IPS-18c (cell line): ENCODE measurements around the gene EPHA6.
"Not testable (repeated sequence)": the region's sequence is repeated elsewhere in the genome, so short reads cannot be mapped to it uniquely, and the experiment has no call there.

ENCODE experiments used
- H3K4me3 ChIP-seq: 2 replicates; pipeline ENCODE4 v1.7.0; 2013; ENCODE audit warnings: low read depth, mild to moderate bottlenecking, low read length, moderate library complexity; ENCODE audit not compliant: insufficient read depth
- H3K9me3 ChIP-seq: one replicate; pipeline ENCODE4 v1.6.1; 2013; ENCODE audit warnings: mild to moderate bottlenecking, low read length, moderate library complexity; ENCODE audit not compliant: control insufficient read depth, insufficient read depth

EPHA6 gene

GRCh38 chr3:96986241-96986640, 171.8 kb downstream of the EPHA6 start:
- no peaks in the 10 kb centered on the region for H3K9me3 ChIP-seq
- no peak overlapping the region for H3K4me3 ChIP-seq

DNA sequence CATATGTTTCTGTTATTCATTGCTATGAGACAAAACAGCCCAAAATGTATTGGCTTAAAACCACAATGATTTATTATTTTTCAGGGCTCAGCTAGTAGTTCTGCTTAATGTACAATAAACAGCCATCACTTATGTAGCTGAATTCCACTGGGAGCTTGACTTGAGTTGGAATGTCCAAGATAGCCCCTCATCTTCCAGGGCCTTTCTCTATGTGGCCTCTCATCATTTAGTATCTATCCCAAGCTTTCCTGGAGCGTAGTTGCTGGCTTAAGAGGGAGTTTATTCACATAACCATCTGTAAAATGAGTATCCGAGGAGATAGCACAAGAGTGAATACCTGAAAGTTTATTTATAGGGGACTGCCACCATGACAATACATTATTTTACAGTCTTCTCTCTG, 176.8 kb downstream of the EPHA6 start:
- Histone ChIP-seq H3K9me3 (no peaks in the 10 kb centered on the region), H3K4me3 (no peak overlapping the region)

- no peak overlapping the region for H3K4me3 ChIP-seq
- no peaks in the 10 kb centered on the region for H3K9me3 ChIP-seq
Measured at GRCh38 chr3:96991800-96992365, 177.5 kb downstream of the EPHA6 start.

DNA sequence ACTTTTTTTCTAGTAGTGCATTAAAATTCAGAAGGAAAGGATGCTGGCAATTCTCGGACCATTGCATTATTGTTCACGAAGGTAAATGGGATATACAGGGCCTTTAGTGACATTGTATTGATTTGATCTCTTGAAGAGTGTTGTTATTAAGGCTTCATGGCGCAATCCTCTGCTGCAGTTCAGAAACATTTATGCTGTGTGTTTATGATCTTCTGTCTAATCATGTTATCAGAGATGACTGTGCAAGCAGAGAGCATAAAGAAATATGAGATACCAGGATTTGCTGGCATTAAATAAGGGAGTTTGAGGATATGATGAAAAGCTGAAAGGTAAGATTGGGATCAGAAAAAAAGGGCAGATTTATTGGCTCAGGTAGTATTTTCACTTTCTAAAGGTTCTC, 180.6 kb downstream of the EPHA6 start:
- Histone ChIP-seq H3K4me3 (no peak overlapping the region), H3K9me3 (no peaks in the 10 kb centered on the region)

DNA sequence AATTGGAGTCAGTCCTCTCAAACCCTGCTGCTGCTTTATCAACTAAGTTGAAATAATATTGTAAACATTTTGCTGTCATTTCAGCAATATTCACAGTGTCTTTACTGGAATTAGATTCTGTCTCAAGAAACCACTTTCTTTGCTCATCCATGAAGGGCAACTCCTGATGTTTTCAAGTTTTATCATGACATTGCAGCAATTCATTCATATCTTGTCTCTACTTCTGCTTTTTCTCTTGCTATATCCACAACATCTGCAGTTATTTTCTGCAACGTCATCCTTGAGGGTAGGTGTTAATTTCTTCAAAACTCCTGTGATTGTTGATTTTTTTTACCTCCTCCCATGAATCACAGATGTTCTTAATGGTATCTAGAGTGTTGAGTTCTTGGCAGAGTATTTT, 181.6 kb downstream of the EPHA6 start:
- Histone ChIP-seq H3K4me3 (no peak overlapping the region), H3K9me3 (no peaks in the 10 kb centered on the region)

GRCh38 chr3:97001611-97002010, 187.2 kb downstream of the EPHA6 start:
- Histone ChIP-seq H3K9me3 (no peaks in the 10 kb centered on the region), H3K4me3 (no peak overlapping the region)

- H3K4me3 ChIP-seq: no peak overlapping the region
- no peaks in the 10 kb centered on the region for H3K9me3 ChIP-seq
Measured at GRCh38 chr3:97009427-97010019, 195.1 kb downstream of the EPHA6 start.

DNA sequence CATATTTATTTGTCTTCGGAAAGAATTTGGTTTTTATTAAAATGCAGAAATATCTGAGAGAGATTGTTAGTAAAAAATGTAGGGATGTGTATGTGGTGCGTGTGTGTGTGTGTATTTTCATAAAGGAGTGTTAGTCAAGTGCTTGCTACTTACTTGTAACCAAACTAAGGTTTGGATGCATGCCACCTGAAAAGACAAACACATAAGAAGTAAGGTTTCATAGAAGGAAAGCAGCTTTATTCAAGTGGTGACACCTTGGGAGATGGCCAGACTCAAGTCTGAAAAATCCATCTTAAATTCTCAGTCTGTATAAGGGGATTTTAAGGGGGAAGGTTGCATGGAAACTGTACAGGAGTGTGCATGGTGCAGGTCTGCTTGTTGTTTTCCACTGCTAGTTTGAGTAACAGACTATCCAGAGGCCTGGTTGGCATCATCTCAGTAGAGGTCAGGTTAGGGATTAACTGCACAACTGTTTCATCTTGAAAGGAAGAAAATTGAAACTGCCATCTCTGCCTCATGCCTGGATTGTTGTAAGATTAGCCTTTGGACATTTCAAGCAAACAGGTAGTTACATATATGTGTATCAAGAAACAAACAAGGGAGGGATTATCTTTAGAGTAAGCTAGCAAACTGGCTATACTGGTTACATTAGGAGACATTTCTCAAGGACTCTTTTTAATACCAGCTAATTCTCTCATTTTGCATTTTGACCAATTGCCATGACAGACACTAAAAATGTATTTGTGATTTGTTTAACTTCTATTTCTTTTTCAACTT, 196.7 kb downstream of the EPHA6 start:
- Histone ChIP-seq H3K4me3 (no peak overlapping the region), H3K9me3 (no peaks in the 10 kb centered on the region)

GRCh38 chr3:97021778-97022177, 207.4 kb downstream of the EPHA6 start:
- no peaks in the 10 kb centered on the region for H3K9me3 ChIP-seq

GRCh38 chr3:97025612-97026011, 211.2 kb downstream of the EPHA6 start:
- not testable (repeated sequence) for H3K4me3 ChIP-seq, H3K9me3 ChIP-seq

More at GRCh38 chr3:97021778-97022177, 207.4 kb downstream of the EPHA6 start:
- no peak overlapping the region for H3K4me3 ChIP-seq

DNA sequence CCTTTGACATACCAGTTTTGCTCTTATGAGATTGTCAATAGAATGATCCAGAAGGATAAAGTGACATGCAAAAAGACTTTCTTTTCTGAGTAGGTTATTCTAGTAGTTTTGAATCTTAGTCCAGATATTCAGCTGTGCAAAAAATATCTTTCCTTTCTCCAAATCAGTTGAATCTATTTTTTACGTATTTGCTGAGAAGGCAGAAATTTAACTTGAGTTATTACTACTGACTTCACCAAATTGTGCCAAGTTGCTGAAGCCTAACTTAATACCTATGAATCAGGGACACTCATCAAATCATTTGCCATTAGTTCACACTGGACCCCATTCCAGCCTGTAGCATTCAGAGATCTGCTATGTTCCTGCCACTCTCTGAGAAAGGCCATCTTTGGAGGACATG, 215.6 kb downstream of the EPHA6 start:
- Histone ChIP-seq H3K9me3 (no peaks in the 10 kb centered on the region), H3K4me3 (no peak overlapping the region)

- H3K4me3 ChIP-seq: no peak overlapping the region
- H3K9me3 ChIP-seq: no peaks in the 10 kb centered on the region
Measured at GRCh38 chr3:97037294-97037943, 223.0 kb downstream of the EPHA6 start.

GRCh38 chr3:97043411-97043810, 229.0 kb downstream of the EPHA6 start:
- H3K9me3 ChIP-seq: no peaks in the 10 kb centered on the region

DNA sequence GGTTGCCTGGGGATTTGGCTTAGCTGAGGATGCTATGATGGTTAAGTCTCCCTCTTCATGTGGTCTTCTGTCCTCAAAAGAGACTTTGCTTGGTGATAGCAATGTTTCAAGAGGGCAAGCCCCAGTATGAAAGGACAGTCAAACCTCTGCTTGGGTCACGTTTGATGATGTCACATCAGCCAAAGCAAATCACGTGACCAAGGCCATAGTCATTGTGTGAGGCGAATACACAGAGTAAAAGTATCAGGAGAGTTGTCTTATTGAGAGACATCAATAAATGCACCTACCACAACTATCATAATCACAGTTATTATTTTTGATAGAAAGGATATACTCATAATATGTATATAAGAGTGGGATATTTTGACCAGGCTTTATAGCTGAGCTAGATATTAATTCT, 243.0 kb downstream of the EPHA6 start:
- Histone ChIP-seq H3K4me3 (no peak overlapping the region), H3K9me3 (no peaks in the 10 kb centered on the region)

More at GRCh38 chr3:97043411-97043810, 229.0 kb downstream of the EPHA6 start:
- no peak overlapping the region for H3K4me3 ChIP-seq

GRCh38 chr3:97059168-97059567, 244.8 kb downstream of the EPHA6 start:
- Histone ChIP-seq H3K9me3 (no peaks in the 10 kb centered on the region), H3K4me3 (no peak overlapping the region)

DNA sequence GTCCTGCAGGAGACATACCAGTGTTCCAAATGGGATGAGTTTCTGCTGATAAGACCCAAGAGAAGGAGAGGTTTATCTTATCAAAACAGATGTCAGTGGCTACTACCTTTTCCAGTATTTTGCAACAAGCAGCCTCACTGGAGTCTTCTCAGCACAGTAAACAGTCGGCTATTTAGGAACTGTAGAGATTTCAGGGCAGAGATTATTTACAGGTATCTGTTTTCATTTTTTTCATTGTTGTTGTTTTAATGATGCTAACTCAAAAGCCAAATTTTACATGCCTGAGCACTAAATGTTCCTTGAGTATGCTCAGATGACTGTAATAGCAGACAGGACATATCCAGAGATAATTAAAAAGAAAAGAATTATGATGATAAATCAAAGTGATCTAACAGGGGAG, 252.1 kb downstream of the EPHA6 start:
- H3K4me3 ChIP-seq: no peak overlapping the region
- no peaks in the 10 kb centered on the region for H3K9me3 ChIP-seq

GRCh38 chr3:97070302-97070701, 255.9 kb downstream of the EPHA6 start:
- H3K4me3 ChIP-seq: no peak overlapping the region
- no peaks in the 10 kb centered on the region for H3K9me3 ChIP-seq

- no peak overlapping the region for H3K4me3 ChIP-seq
- no peaks in the 10 kb centered on the region for H3K9me3 ChIP-seq
Measured at GRCh38 chr3:97074546-97074945, 260.2 kb downstream of the EPHA6 start.
